BJ (cell line): ENCODE data around the gene IGSF8. TPM values are rescaled to one million over a fixed set of nuclear protein-coding genes. Genes with fewer than 3 reads are reported as not detected.

ENCODE experiments used
- CTCF ChIA-PET: fragments of 350-600 bp; formaldehyde crosslinking; extraction: SDS; loops from one replicate; lab custom pipeline; 2021; ENCODE audit warnings: antibody characterized with exemption, inconsistent platforms; lab: Yijun Ruan, JAX
- POLR2A ChIA-PET: fragments of 300-600 bp; sonication (Branson Sonifier 250); formaldehyde crosslinking; extraction: SDS; loops from one replicate; lab custom pipeline; 2021; ENCODE audit warnings: antibody characterized with exemption; lab: Charles Lee
- DNase-seq: peaks from one replicate; pipeline ENCODE4 v3.0.0-alpha.2; 2011; ENCODE audit warnings: low read depth
- H3K27me3 ChIP-seq: 2 replicates; pipeline ENCODE4 v1.6.0; 2011; ENCODE audit warnings: low read length; ENCODE audit not compliant: control insufficient read depth, insufficient read depth
- H3K36me3 ChIP-seq: 2 replicates; pipeline ENCODE4 v1.5.1; 2011; ENCODE audit warnings: low read length; ENCODE audit not compliant: control insufficient read depth, insufficient read depth
- H3K4me3 ChIP-seq: 2 replicates; pipeline ENCODE4 v1.5.1; 2011; ENCODE audit warnings: low read depth, mild to moderate bottlenecking, control low read depth, low read length
- CTCF ChIP-seq: IDR thresholded peaks from 2 replicates; pipeline ENCODE4 v1.5.1; 2011; ENCODE audit warnings: low read depth, mild to moderate bottlenecking, control low read depth, inconsistent platforms, low read length, moderate library complexity; ENCODE audit not compliant: insufficient read depth
- polyA minus RNA-seq: library from RNA; depleted of rRNA, polyadenylated mRNA; stranded (reverse); fragments of >200 nt; gene quantifications from 2 replicates; pipeline ENCODE4 v1.2.3, GENCODE V29; 2011; rRNA and poly(A)+ RNA removed
- polyA plus RNA-seq: library from polyadenylated mRNA; depleted of rRNA; stranded (reverse); fragments of >200 nt; gene quantifications from 2 replicates; pipeline ENCODE4 v1.2.3, GENCODE V29; 2011; rRNA removed

IGSF8 gene, protein sequence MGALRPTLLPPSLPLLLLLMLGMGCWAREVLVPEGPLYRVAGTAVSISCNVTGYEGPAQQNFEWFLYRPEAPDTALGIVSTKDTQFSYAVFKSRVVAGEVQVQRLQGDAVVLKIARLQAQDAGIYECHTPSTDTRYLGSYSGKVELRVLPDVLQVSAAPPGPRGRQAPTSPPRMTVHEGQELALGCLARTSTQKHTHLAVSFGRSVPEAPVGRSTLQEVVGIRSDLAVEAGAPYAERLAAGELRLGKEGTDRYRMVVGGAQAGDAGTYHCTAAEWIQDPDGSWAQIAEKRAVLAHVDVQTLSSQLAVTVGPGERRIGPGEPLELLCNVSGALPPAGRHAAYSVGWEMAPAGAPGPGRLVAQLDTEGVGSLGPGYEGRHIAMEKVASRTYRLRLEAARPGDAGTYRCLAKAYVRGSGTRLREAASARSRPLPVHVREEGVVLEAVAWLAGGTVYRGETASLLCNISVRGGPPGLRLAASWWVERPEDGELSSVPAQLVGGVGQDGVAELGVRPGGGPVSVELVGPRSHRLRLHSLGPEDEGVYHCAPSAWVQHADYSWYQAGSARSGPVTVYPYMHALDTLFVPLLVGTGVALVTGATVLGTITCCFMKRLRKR
- 17.4 and 29.7 TPM in 2 replicates for polyA plus RNA-seq
- polyA minus RNA-seq: 9.3 and 11.9 TPM in 2 replicates

DNA sequence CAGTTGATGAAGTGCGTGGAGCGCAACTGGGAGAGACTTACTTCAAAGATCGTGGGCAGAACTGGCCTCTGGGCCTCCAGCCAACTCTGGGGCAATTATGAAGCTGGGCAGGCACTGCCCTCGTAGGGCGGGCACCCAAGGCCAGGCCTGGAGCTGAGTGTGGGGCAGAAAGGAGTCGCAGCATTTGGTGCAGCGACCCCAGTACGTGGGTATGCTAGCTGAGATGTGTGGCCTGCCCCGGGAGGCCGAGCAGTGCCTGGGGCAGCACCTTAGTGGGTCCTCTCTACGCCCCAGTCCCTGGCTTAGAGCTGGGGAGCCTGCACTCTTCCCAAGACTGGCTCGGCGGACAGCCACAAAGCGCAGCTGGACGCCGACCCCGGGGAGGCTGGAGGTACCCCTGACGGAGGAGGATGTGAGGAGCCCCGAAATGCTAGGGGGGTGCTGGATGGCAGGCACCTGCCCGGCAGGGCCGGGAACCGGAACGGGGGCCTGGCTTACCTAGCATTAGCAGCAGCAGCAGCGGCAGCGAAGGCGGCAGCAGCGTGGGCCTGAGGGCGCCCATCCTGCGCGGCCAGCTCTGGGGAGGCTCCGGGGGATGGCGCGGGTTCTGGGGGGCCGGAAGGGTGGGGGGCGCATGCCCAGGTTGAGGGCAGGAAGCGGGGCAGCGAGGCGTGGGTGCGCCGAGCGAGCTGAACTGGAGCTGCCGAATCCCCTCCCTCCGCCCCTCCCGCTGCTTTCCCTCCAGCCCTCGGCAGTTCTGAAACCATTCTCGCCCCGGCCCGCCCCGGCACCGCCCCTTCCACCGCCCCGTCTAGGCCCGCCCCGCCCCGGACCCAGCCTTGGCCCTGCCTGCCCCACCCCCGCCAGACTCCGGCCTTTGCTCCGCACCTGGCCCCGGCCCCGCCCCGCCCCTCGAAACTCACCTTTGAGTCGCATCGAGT, at the start of gene IGSF8:
TSS of gene IGSF8 (minus strand) at position 709 of the 941 bp plus-strand sequence. CDS start at position 562, 147 bp downstream.
- Histone ChIP-seq H3K36me3 (no peaks in the 10 kb centered on the region), H3K27me3 (no peaks in the 10 kb centered on the region), H3K4me3 (peak within 1 kb of the TSS; percentile 65)
- ChIA-PET POLR2A (no interaction called here), CTCF (interaction anchor here (0.6 to 4.3 kb wide), 12 partner anchors 11 to 1443 kb away, joined by 3 to 46 read pairs (median 4); no protein-coding TSS in a partner anchor)
- no peak for DNase-seq
- TF ChIP-seq CTCF: no peak

GRCh38 chr1:160148121-160148520, 49.7 kb upstream of the IGSF8 start:
- Histone ChIP-seq H3K36me3 (no peaks in the 10 kb centered on the region), H3K27me3 (no peaks in the 10 kb centered on the region), H3K4me3 (no peak overlapping the region)
- CTCF ChIA-PET: interaction anchor here (0.9 to 2.7 kb wide), 4 partner anchors 14 to 46 kb away, joined by 3 to 12 read pairs (median 6); no protein-coding TSS in a partner anchor
- TF ChIP-seq CTCF: no peak
- DNase-seq: no peak
- POLR2A ChIA-PET: no interaction called here

- H3K36me3 ChIP-seq: no peaks in the 10 kb centered on the region
- no peak overlapping the region for H3K4me3 ChIP-seq
- no peak for DNase-seq
- ChIA-PET POLR2A (interaction anchor here (0.6 kb wide), 1 partner anchor 24 kb away, joined by 4 read pairs; no protein-coding TSS in a partner anchor), CTCF (interaction anchor here (0.9 kb wide), 1 partner anchor 43 kb away, joined by 3 read pairs; no protein-coding TSS in a partner anchor)
- TF ChIP-seq CTCF: no peak
- 0 out of 2 replicates have a peak, but pooled peaks cover 2% of the 10 kb centered on the region for H3K27me3 ChIP-seq
Measured at GRCh38 chr1:160146107-160146506, 47.7 kb upstream of the IGSF8 start.

DNA sequence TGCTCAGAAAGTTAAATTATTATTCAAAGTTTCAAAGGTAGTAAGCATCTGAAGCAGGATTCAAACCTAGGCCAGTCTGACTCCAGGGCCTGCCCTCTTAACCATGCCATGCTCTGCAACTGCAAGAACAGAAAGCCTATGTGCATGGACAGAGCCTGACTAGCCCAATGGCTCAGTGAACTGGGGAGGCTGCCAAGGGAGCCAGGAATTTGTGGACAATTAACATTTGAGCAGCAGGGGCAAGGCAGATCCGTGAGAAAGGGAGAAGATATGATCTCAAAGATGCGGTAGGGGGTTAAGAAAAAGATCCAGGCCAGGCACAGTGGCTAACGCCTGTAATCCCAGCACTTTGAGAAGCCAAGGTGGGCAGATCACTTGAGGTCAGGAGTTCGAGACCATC, 46.5 kb upstream of the IGSF8 start:
- ChIA-PET POLR2A (no interaction called here), CTCF (no interaction called here)
- DNase-seq: no peak

More for the DNA sequence above, 46.5 kb upstream of the IGSF8 start:
- Histone ChIP-seq H3K27me3 (0 out of 2 replicates have a peak, but pooled peaks cover 2% of the 10 kb centered on the region), H3K36me3 (no peaks in the 10 kb centered on the region), H3K4me3 (no peak overlapping the region)
- TF ChIP-seq CTCF: no peak
